Erythroblast (primary cell): ENCODE measurements around the gene VWC2L.

Experiments used
- GATA1 ChIP-seq: IDR thresholded peaks from 2 replicates; pipeline ENCODE4 v1.6.1; 2011; ENCODE audit warnings: low read depth, mild to moderate bottlenecking, control low read depth, low read length, moderate library complexity
- POLR2A ChIP-seq: IDR thresholded peaks from 2 replicates; pipeline ENCODE4 v1.6.1; 2011; ENCODE audit warnings: mild to moderate bottlenecking, low read length

DNA sequence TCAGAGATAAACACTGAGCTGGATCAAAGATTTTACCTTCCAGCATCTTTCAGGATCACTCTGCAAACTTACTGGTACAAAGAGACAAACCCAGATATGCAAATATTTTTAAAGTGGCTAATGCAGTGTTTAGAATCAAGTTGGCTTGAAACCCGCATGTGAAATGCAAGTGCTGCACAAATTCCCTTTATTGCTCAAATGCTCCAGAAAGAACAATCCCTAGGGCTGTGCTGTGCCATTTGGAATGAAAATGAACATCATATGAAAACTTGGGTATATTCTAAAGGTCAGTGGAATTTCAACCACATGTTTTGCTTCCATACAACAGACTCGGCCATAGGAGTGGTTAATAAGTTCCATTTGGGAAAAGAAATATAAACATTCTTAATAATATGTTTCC, 139.1 kb downstream of the VWC2L start:
- TF ChIP-seq POLR2A (no peak), GATA1 (no peak)
